ENCODE data around the gene SLC44A2.

SLC44A2 gene

DNA sequence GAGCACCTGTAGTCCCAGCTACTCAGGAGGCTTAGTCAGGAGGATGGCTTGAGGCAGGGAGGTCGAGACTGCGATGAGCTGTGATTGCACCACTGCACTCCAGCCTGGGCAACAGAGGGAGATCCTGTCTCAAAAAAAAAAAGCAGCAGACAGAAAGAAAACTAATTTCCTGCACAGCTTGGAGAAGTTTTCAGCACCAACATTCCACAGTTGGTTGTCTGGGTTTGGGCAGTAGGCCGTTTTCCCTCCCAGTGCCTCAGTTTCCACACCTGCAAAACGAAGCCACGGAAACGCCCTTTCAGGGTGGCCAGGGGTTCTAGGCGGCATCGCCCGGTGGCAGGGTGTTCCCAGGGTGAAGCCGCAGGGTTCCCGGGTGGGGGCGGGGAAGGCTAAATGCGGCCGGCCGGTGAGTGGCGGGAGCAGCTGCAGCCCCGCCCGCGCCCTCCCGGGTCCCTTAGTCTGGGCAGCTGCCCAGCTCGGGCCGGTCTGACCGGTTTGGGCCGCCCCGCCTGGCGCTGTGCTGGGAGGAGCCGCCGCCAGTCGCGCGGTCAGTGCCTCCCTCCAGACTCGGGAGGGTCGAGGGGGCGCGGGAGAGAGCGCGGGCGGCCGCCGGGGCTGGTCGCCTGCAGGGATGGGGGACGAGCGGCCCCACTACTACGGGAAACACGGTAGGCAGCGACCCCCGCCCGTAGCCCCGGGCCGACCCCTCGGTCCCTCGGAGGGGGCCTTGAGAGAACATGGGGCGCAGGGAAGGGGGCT is at the start of gene SLC44A2:
Gene SLC44A2, plus strand, starts transcription at position 551 of the 759 bp plus-strand sequence. Its CDS starts 81 bp downstream, at position 632.
- in situ Hi-C loops (cut with MboI; ENCODE audit: low sequenced_read_pairs), result no loop called here

DNA sequence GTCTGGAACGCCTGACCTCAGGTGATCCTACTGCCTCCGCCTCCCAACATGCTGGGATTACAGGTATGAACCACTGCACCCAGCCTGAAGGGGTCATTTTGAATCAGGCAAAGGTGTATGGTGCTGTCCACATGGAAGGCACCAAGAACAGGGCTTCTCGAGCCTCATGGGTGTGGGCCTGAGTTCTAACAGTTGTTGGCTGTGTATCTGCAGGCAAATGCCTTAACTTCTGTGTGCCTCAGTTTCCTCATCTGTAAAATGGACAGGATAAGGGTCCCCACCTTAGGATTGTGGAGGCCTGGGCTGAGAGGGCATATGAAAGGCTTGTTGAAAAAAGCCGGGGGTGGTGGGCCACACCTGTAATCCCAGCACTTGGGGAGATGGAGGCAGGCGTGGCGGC is 47.4 kb upstream of the SLC44A2 start:
- in situ Hi-C loops (cut with MboI; ENCODE audit: low sequenced_read_pairs), result no loop called here

DNA sequence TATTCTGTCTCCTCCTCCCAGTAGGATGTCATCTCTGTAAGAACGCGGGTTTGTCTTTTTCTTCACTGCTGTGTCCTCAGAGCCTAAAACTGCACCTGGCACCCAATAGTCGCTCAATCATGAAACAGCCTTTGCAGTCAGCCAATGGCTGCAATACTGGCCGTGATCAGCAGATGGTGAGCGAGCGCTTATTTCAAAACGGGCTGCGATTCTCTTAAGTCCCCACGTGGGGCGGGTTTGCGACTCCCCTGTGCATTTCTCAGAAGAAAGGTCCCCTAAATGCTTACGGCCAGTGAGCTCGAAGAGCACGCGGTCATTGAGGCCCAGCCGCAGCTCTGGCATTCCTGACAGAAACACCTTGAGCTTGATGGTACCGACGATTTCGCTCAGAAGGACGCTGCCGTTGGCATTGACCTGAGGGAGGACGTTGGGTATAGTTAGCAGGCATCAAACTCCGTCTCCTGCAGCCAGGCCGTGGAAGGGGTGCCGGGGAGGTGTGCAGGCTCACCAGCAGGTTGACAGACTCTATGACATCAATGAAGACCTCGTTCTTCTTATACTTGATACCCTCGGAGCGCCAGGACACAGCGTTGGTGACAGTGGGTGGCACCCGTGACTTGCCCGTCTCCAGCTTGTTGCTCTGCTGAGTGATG is 44.2 kb upstream of the SLC44A2 start:
- in situ Hi-C loops (cut with MboI; ENCODE audit: low sequenced_read_pairs), result no loop called here

DNA sequence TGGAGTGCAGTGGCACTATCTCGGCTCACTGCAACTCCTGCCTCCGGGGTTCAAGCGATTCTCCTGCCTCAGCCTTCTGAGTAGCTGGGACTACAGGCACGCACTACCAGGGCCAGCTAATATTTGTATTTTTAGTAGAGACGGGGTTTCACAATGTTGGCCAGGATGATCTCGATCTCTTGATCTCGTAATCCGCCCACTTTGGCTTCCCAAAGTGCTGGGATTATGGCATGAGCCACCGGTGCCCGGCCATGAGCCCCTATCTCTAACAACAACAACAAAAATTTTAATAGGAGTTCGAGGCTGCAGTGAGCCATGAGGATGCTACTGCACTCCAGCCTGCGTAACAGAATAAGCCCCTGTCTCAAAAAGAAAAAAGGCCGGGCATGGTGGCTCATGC is 43.3 kb upstream of the SLC44A2 start:
- in situ Hi-C loops (cut with MboI; ENCODE audit: low sequenced_read_pairs), result no loop called here

DNA sequence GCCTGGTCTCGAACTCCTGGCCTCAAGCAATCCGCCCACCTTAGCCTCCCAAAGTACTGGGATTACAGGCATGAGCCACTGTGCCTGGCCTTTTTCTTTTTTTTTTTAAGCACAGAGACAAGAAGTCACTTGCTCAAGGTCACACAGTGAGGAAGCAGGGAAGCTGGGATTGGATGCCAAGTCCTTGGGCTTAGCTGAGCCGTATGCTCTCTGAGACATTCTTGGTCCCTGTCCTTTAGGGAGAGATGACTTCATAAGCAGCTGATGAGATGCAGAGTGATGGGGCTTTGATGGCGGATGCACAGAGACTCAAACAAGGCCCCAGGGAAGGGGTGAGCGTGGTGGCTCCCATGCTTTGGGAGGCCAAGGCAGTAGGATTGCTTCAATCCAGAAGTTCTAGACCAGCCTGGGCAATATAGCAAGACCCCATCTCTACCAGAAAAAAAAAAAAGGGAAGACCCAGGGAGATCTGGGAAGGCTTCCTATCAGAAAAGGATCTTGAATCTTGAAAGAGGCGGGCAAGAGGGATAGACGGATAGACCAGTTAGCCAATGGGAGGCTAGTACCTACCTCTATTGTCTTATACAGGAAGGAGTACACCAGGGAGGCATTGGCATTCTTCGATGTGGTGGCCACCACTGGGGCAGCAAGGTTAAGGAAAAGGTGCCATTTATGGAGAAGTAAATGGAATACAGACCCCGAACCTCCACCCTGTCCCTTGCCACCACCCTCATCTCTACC is 42.1 kb upstream of the SLC44A2 start:
- in situ Hi-C loops (cut with MboI; ENCODE audit: low sequenced_read_pairs), result no loop called here

DNA sequence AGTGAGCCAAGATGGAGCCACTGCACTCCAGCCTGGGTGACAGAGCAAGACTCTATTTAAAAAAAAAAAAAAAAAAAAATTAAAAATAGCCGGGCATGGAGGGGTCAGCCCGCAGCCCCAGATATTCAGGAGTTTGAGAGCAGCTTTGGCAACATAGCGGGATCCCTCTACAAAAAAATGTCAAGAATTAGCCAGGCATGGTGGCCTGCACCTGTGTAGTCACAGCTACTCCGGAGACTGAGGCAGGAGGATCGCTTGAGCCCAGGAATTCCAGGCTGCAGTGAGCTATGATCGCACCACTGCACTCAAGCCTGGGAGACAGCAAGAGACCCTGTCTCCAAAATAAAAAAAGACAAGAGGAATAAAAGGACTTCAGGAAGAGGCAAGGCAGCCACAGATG is 39.0 kb upstream of the SLC44A2 start:
- in situ Hi-C loops (cut with MboI; ENCODE audit: low sequenced_read_pairs), result no loop called here

DNA sequence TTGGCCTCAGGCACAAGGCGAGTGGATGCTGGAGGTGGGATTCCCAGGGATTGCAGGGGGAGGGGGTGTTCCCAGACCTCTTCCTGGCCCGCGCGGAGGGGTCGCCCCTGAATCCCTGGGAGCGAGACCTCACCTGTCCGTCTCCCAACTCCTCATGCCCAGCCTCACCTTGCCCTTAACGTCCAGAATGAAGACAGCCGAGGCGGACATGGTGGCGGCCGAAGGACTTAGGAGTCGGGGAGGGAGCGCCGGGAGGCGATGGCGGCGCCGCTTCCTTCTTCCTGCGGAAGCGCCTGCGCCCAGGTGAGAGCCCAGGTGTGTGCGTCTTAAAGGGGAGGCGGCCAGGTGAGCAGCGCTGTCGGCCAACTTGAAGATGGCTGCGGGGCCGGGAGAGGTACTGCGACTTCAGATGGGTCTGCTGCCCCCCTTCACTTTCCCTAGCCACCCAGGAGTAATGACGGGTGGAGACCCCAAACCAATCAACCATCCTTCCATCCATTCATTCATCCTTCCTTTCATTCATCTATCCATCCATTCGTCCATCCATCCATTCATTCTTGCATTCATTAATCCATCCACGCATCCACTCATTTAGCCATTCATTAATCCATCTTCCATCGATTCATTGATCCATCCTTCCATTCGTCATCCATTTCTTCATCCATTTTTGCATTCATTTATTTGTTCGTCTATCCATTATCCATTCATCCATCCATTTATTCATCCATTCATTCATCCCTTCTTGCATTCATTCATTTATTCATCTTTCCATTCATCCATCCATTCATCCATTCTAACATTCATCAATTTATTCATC is 38.1 kb upstream of the SLC44A2 start, which contains the start of gene AP1M2:
Gene AP1M2, minus strand, starts transcription at position 291 of the 817 bp plus-strand sequence. Its CDS starts 81 bp downstream, at position 210.
- in situ Hi-C loops (cut with MboI; ENCODE audit: low sequenced_read_pairs), result no loop called here

DNA sequence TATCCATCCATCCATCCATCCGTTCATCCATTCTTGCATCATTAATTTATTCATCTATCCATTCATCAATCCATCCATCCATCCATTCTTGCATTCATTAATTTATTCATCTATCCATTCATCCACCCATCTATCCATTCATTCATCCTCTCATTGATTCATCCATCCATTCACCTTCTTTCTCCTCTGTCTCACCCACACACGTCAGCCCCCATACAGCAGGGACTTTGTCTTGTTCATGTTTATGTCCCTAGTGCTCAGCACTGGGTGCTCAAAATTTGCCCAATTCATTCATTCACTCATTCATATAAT is 37.6 kb upstream of the SLC44A2 start:
- in situ Hi-C loops (cut with MboI; ENCODE audit: low sequenced_read_pairs), result no loop called here

DNA sequence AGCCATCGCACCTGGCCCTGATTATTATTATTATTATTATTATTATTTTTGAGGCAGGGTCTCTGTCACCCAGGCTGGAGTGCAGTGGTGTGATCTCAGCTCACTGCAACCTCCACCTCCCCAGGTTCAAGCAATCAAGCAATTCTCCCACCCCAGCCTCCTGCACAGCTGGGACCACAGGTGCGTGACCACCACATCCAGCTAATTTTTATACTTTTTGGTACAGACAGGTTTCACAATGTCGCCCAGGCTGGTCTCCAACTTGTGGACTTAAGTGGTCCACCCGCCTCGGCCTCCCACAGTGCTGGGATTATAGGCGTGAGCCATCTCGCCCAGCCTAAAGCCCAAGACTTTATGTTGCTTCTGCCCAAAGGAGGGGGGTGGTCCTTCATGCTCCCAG is 32.2 kb upstream of the SLC44A2 start:
- in situ Hi-C loops (cut with MboI; ENCODE audit: low sequenced_read_pairs), result no loop called here

DNA sequence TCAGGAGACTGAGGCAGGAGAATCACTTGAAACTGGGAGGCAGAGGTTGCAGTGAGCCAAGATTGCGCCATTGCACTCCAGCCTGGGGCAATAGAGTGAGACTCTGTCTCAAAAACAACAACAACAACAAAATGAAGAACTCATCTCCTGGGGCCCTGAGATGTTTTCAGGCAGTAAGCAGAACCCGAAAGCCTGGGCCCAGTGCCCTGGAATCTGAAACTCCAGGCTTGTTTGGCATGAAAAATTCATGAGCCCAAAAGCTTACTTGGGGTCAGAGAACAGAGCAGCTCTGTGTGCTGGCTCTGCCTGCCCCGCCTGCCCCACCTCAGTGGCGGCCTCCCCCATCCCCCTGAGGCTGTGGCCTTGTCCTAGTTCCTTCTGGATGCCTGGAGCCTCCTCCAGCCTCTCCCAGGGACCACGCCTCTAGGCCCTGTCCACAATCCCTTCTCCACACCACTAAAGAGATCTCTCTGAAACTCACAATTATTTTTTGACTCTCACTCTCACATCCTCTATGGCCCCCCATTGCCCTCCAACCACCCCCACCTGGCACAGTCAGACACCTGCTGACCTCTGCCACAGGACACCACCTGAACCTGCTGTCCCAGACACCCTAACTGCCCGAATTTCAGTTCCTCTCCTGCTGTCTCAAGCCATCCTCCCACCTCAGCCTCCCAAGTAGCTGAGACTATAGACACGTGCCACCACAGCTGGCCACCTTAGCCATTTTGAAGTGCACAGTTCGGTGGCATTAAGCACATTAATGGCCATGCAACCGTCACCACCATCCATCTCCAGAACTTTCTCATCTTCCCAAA is 31.3 kb upstream of the SLC44A2 start:
- in situ Hi-C loops (cut with MboI; ENCODE audit: low sequenced_read_pairs), result no loop called here

DNA sequence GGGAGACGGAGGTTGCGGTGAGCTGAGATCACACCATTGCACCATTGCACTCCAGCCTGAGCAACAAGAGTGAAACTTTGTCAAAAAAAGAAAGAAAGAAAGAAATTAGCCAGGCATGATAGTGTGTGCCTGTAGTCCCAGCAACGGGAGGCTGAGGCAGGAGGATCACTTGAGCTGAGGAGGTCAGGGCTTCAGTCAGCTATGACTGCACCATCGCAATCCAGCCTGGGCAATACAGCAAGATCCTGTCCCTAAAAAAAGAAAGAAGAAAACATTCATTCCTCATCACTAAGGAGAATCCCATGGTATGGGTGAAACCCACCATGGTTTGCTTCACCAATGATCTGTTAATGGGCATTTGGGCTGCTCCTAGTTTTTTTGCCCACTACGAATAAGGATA is 25.2 kb upstream of the SLC44A2 start:
- in situ Hi-C loops (cut with MboI; ENCODE audit: low sequenced_read_pairs), result no loop called here

DNA sequence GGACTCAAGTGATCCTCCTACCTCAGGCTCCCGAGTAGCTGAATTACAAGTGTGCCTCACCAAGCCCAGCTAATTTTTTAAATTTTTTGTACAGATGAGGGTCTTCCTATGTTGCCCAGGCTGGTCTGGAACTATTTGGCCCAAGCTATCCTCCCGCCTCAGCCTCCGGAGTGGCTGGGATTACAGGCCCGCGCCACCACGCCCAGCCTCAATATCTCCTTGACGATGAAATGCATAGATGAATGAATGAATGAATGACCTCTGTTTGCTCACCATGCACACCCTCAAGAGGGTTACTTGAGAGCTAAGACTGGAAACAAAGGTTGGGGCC is 23.4 kb upstream of the SLC44A2 start:
- in situ Hi-C loops (cut with MboI; ENCODE audit: low sequenced_read_pairs), result no loop called here

DNA sequence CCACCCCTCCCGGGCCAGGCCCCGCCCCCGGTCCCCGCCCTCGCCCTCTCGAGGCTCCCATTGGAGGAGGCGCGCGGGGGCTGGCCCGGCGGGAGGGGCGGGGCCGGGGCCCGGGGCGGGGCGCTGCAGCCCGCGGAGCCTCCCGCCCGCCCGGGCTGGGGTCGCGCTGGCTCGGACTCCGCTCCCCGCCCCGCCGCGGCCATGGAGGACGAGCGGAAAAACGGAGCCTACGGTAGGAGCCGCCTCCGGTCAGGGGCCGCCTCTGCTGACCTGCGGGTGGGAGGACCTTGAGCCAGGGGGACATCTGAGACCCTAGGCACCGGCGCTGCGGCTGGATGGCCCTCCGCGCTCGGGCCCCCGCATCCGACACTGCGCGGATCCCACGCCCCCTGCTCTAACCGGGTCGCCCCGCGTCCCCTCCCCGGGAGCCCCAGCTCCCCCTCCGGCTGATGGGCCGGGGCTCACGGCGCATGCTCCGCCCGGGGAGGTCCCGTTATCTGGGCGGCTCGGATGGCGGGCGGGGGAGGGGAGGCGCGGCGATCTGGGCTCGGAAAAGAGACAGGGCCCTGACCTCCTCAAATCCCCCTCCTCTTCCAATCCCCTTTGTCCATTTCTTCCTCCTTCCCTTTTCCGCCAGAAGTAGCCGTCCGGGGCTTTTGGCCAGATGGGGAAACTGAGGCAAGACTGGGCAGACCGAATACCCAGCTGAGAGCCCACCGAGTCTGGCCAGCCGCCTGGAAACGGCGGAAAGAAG is 22.8 kb upstream of the SLC44A2 start:
- in situ Hi-C loops (cut with MboI; ENCODE audit: low sequenced_read_pairs), result no loop called here

DNA sequence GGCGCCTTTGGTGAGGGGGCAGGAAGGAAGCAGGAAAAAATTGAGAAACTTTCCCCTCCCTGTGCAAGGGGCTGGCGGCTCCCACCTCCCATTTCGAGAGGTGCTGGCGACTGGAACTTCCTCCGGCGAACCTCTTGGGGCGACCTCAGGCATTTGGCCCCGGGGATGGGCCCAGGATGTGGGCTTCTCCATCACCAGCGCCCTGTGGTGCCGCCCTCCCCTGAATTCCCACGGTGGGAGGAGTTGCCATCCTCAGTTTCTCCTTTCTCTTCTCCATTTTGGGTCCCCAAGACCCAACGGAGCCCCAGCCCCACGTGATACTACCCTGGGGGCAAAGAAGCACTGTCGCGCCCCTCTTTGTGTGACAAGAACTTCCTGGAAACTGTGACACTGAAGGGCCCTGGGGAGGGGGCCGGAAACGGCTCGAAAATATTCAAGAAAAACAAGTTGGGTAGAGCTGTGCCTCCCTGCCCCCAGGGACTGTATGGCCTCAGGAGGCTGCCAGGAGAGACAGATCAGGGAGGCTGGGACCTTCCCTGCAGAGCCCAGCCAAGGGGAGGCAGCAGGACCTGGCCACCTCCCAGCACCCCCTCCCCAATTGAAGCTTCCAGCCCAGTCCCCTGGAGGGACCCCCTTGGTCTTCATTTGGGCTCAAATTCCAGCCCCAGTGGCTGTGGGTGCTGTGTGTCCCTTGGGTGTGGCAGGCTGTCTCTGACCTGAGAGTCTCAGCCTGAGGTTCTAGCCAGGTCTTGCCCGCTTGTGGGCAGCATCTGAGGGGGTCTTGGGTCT is 22.1 kb upstream of the SLC44A2 start:
- in situ Hi-C loops (cut with MboI; ENCODE audit: low sequenced_read_pairs), result no loop called here

DNA sequence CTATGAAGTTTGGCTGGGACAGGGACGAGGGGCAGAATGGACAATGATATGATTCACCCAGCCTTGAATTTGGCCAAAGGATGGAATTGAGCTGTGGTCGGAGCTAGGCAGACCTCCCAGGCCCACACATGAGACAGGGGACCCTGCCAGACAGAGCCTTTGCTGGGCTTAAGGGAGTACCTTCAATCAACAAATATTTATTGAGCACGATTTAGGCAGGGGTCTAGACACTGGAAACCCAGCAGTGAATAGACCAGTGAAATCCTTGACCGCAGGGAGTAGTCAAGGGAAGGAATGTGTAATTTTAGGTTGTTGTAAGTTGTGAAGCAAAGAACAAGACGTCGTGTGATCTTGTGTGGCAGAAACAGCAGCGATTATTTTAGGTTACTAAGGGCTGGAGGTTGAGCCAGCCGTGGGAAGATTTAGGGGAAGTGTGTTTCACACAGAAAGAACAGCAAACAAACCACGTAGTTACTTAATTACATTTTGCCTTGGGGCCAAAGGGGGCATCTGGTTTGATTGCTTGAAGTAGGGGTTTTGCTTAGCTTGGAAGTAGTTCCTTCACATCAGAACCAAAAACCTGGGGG is 21.4 kb upstream of the SLC44A2 start:
- in situ Hi-C loops (cut with MboI; ENCODE audit: low sequenced_read_pairs), result no loop called here

DNA sequence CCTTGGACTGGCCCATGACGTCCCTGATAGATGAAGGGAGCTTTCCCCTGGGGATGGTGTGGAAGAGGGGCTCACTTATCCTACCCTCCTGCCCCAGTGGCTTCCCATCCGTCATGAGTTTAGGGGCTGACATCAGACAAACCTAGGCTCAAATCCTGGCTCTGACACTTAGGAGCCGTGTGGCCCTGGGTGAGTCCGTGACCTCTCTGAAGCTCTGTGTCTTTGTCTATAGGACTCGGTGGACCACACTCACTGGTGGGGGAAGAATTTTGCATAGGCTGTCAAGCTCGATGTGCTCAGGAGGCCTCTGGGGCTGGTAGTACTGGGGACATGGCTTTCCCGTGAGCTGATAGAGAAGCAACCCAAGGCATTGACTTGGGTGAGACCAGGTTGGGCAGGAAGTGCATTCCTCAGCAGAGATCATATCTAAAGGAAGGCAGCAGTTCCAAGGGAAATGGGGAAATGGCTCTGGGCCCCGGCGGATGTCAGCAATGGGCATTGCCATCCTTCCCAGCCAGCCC is 20.8 kb upstream of the SLC44A2 start:
- in situ Hi-C loops (cut with MboI; ENCODE audit: low sequenced_read_pairs), result no loop called here

DNA sequence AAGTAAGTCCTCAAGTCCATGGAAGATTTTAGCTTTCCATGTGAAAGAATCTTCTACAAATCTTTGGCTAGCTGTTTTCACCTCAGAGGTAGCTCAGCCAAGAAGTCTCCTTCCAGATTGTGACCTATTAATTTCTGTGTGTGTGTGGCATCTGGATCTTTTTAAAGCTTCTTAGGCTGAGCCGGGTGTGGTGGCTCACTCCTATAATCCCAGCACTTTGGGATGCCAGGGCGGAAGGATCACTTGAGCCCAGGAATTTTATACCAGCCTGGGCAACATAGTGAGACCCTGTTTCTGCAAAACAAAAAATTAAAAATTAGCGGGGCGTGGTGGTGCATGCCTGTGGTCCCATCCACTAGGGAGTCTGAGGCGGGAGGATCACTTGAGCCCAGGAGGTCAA is 13.4 kb upstream of the SLC44A2 start:
- in situ Hi-C loops (cut with MboI; ENCODE audit: low sequenced_read_pairs), result no loop called here

DNA sequence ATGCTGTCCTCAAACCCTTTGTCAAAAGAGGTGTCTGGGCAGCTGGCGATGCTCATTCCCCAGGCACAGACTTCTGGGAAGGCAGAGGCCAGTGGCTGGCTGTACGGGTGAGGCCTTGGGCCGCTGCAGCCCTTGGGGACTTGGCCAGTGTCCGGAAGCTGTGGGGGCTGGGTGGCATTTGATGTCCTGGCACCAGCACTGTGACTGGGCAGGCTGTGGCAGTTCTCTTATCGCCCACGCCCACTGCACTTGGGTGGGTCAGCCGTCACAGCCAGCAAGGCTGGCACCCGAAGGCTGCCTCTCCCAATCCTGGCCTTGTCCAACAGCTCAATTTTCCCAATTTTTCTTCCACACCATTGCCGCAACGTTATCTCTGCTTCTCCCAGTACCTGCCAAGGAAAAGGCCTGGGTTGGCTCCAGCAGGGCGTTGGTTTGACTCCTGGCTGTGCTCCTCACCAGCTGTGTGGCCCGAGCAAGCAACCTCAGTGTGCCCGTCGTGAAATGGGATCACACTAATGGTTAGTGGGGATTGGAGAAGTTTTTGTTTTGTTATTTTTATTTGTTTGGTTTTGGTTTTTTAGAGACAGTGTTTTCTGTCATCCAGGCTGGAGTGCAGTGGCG is 12.7 kb upstream of the SLC44A2 start:
- in situ Hi-C loops (cut with MboI; ENCODE audit: low sequenced_read_pairs), result no loop called here
